C4-2B (cell line): Measurements from ENCODE around the gene FBLN7.

Experiments used
- CTCF ChIP-seq: fragments of 450-650 bp; conservative IDR thresholded peaks from 2 replicates; pipeline ENCODE4 v1.5.1; 2017; ENCODE audit warnings: mild to moderate bottlenecking
- ZFX ChIP-seq: fragments of 450-650 bp; IDR thresholded peaks from 2 replicates; pipeline ENCODE4 v1.6.1; 2017

GRCh38 chr2:112153501-112153900 is 15.3 kb downstream of the FBLN7 start:
- TF ChIP-seq CTCF, result no peak
- TF ChIP-seq ZFX, result no peak
